ENCODE data around the gene PAPPA.

Gene PAPPA

DNA sequence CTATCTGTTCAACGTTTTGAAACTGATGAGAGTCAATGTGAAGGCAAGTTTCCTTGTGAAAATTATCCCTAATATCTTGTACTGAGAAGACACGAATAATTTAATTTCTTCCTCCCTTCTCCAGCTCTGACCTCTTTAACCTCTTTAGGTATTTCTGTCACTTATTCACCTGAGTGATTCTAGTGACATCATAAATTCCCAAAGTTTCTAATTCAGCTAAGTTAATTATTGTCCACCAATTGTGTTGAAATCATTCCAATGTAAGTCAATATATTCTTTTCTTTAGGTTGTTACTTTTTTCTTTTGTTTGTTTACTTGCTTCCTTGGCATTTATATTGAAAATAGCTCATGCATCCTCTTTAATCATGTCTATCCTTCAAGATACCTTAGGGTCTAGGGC is 143.8 kb downstream of the PAPPA start:
- no peak for DNase-seq (ENCODE audit: low read depth)
- TF ChIP-seq, protein P1, sequence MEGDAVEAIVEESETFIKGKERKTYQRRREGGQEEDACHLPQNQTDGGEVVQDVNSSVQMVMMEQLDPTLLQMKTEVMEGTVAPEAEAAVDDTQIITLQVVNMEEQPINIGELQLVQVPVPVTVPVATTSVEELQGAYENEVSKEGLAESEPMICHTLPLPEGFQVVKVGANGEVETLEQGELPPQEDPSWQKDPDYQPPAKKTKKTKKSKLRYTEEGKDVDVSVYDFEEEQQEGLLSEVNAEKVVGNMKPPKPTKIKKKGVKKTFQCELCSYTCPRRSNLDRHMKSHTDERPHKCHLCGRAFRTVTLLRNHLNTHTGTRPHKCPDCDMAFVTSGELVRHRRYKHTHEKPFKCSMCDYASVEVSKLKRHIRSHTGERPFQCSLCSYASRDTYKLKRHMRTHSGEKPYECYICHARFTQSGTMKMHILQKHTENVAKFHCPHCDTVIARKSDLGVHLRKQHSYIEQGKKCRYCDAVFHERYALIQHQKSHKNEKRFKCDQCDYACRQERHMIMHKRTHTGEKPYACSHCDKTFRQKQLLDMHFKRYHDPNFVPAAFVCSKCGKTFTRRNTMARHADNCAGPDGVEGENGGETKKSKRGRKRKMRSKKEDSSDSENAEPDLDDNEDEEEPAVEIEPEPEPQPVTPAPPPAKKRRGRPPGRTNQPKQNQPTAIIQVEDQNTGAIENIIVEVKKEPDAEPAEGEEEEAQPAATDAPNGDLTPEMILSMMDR (IDR thresholded peaks at IDR 0.05; ENCODE audit: insufficient read depth, low read depth, low read length, missing control alignments): no peak
- H3K4me3 ChIP-seq (ENCODE audit: low read length): no peak overlapping the region

DNA sequence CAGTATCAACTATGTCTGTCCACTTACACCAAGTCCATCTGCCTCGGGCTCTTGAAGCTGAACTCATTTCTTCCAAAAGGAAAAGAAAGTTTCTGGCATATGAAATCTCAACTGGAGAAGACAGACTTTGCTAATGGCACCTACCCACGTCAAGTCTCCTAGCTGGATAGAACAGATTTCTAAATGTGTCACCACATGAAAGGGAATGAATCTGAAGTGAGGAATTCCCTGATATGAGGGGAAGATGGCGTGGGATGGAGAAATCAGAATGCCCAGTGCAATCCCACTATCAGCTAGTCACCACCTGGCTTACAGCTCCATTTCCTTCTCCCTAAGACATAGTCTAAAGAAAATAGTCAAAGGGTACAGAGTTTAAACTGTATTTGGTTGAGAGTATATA is 144.7 kb downstream of the PAPPA start:
- no peak for DNase-seq (ENCODE audit: low read depth)
- TF ChIP-seq, protein P1 (IDR thresholded peaks at IDR 0.05; ENCODE audit: insufficient read depth, low read depth, low read length, missing control alignments): no peak
- H3K4me3 ChIP-seq (ENCODE audit: low read length): no peak overlapping the region

DNA sequence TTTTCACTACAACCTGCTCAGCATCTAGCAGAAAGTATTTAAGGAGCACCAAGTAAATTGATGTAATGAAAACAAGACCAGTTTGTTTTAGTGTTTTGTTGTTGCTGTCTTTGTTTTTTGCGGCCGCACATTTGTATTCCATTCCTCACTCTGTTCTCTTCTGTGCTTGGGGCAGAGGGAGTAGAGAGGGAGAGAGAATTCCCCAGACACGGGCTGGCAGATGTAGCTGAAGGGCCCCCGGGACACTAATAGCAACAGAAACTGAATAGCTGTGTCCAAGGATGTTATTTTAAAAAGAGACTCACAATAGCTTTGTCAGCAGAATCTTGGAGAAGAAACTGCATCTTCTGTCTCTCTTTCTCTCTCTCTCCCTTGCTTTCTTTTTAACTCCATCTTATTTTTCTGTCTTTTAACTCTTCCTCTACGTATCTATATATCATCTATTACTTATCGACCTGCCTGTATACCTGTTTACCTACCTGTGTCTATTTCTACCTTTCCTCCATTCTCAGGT is 145.3 kb downstream of the PAPPA start:
- H3K4me3 ChIP-seq (ENCODE audit: low read length): no peak overlapping the region
- DNase-seq (ENCODE audit: low read depth): no peak
- TF ChIP-seq, protein P1 (IDR thresholded peaks at IDR 0.05; ENCODE audit: insufficient read depth, low read depth, low read length, missing control alignments): no peak

DNA sequence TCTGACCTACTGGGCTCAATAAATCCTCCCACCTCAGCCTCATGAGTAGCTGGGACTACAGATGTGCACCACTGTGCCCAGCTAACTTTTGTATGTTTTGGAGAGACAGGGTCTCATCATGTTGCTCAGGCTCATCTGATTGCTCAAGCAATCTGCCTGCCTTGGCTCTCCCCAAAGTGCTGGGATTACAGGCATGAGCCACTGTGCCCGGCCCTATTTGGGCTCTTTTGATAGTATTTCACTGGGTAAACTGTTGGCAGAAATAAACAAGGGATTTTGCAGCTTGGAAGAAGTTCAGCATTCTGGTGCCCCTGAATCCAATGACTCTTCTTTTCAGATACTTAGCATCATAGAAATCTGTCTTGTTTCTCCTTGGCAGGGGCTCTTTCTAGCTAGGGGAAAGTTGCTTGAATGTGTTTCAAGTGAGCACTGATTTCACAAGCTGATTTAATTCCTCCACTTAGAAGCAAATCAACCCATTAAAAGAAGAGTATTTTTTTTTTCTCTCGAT is 146.8 kb downstream of the PAPPA start:
- H3K4me3 ChIP-seq (ENCODE audit: low read length): no peak overlapping the region
- no peak for DNase-seq (ENCODE audit: low read depth)
- TF ChIP-seq, protein P1 (IDR thresholded peaks at IDR 0.05; ENCODE audit: insufficient read depth, low read depth, low read length, missing control alignments): no peak

DNA sequence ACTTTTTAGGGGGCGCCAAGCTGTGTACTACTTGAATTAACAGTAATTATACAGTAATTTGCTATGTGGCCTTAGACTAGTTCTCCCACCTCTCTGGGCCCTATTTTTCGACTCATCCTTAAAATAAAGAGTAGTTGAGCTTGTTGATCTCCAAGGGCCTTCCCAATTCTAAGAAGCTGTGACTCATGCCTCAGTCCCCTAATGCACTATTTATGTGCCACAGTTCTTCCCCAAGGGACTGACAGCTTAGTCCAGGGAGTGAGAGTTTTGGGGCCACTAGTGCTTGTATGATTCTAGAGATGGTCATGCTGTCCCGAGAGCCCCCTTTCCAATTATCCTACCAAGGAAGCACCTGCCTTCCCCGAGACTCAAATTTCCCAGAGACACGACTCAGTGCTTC is 149.7 kb downstream of the PAPPA start:
- DNase-seq (ENCODE audit: low read depth): no peak
- TF ChIP-seq, protein P1 (IDR thresholded peaks at IDR 0.05; ENCODE audit: insufficient read depth, low read depth, low read length, missing control alignments): no peak
- no peak overlapping the region for H3K4me3 ChIP-seq (ENCODE audit: low read length)

DNA sequence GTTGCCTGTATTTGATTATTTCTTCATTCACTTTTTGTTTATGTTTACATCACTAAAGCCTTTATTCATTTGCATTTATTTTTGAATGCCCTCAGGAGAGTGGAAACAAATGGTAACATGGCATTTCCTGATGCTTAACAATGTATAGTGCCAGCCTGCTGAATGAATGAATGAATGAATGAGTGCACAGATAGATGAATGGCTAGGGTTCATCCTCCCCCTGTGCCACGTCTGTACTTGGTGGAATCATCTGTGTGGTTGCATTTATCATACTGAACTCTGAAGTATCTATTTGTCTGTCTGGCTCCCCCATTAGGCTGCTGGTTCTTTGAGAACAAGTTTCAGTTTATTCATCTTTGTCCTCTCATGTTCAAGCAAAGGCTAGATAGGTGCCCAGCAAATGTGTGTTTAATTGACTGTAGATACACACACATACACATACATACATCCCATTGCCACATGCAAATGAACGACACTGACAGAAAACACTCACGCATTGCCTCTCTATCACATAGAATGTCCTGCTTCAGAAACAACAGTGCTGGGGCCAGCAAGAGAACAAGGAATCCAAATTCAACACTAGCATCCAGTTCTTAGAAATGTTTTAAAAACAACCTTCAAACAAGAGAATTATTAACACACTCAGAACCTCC is 150.4 kb downstream of the PAPPA start:
- no peak for DNase-seq (ENCODE audit: low read depth)
- H3K4me3 ChIP-seq (ENCODE audit: low read length): no peak overlapping the region
- TF ChIP-seq, protein P1 (IDR thresholded peaks at IDR 0.05; ENCODE audit: insufficient read depth, low read depth, low read length, missing control alignments): no peak

DNA sequence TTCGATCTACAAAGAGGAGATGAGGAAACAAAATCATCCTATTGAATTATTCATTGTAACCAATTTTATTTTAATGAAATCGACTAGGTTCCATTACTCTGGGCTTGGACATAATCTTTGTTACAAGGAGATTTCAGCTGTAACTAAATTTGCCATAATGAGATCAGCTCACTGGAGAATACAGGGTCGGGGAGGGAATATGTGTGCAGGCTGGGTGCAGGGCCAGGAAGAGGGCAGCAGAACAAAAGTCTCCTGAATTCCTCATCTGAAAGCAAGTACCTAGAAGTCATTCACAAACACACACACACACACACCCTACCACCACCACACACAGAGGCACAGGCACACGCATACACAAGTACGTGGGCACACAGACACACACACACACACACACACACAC is 151.2 kb downstream of the PAPPA start:
- no peak for DNase-seq (ENCODE audit: low read depth)
- H3K4me3 ChIP-seq (ENCODE audit: low read length): no peak overlapping the region
- TF ChIP-seq, protein P1 (IDR thresholded peaks at IDR 0.05; ENCODE audit: insufficient read depth, low read depth, low read length, missing control alignments): no peak

Measured in epithelial cell of esophagus (primary cell).